ENCODE results near the gene MRPL24. TPM values are rescaled to one million over a fixed set of nuclear protein-coding genes. Genes with fewer than 3 reads are reported as not detected.
A peak's percentile ranks its signal among the peaks of the same experiment; 100 is the strongest.

Gene MRPL24
- total and polyA plus RNA-seq, 2 of the 8 experiments (the other 6 are each of a cell fraction or from before 2014, with no cell fraction given), result 29.7 to 35.2 TPM

DNA sequence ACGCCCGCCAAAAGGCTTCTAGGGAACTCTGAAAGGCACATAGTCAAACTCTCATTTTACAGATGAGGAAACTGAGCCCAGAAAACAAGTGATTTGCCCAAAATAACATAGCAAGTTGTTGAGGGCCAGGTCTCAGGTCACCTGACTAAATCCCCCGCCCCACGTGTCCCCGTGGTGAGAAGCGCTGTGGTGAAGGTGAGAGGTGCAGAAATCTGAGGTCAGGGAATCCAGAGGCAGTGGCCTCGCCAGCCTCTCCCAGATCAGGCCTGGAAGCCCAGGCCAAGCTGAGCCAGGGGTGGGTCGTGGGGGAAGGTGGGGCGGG lies 5.5 kb upstream of the MRPL24 start:
- 28% methylated on average over 7 of the region's 9 CpGs; no CpG with 5 or more reads in 1 of the 2 experiments for WGBS, 2 experiments (ENCODE audit: extremely low coverage in 1 of 2, insufficient coverage in 1 of 2, insufficient read length in 1 of 2, insufficient replicate concordance in 2 of 2, low coverage in 1 of 2, low lambda C conversion rate in 2 of 2, missing lambda C conversion rate in 1 of 2)

More for the DNA sequence above, 5.5 kb upstream of the MRPL24 start:
- ChIA-PET POLR2A (ENCODE audit: partially characterized antibody) (interaction anchor here (1.3 to 10.7 kb wide), 8 partner anchors 11 to 53 kb away, joined by 5 to 214 read pairs (median 6); partner anchors contain the start of genes ISG20L2, METTL25B and PRCC), CTCF (ENCODE audit: partially characterized antibody) (interaction anchor here (0.7 to 6.6 kb wide), 4 partner anchors 19 to 57 kb away, joined by 3 to 76 read pairs (median 14); partner anchors contain the start of genes ISG20L2 and METTL25B)
- Histone ChIP-seq H2BK5ac (ENCODE audit: low read depth, low read length) (peak overlapping the region; percentile 99), H2BK12ac (ENCODE audit: low read depth, low read length) (peak overlapping the region; percentile 98; the same call in 1 of the 2 replicates), H4K91ac (replicated peaks; ENCODE audit: insufficient read length, low read length) (peak overlapping the region; percentile 69), H3K18ac (ENCODE audit: extremely low read depth, low read length) (peak overlapping the region; percentile 99), H3K9me3 (ENCODE audit: insufficient read depth in 2 of 2, low read depth in 1 of 2, low read length in 1 of 2) (no peaks in the 10 kb centered on the region), H3K4me1 (replicated peaks in 1 of 4; ENCODE audit: control insufficient read depth in 3 of 4, insufficient read depth in 4 of 4, low read length in 3 of 4) (peaks cover 32 to 50% (median 34%) of the 10 kb centered on the region in 4 experiments), H2BK15ac (ENCODE audit: low read length) (peak overlapping the region; percentile 92; the same call in 1 of the 2 replicates), H3K4me3 (ENCODE audit: extremely low read depth in 1 of 4, insufficient read depth in 2 of 4, low read depth in 3 of 4, low read length in 4 of 4) (peak overlapping the region; percentile 52 to 100 (median 64)), H3K79me2 (ENCODE audit: control insufficient read depth in 1 of 2, insufficient read depth in 2 of 2, low read length in 2 of 2) (peaks cover 30 to 63% of the 10 kb centered on the region in 2 experiments), H2BK20ac (ENCODE audit: low read length) (peak overlapping the region; percentile 61; the same call in 1 of the 2 replicates), H3K4ac (replicated peaks; ENCODE audit: insufficient read length, low read depth, low read length) (no peak overlapping the region), H3K4me2 (ENCODE audit: insufficient read depth in 1 of 2, low read depth in 2 of 2, low read length in 2 of 2) (peak overlapping the region; percentile 98 to 99), H2AK5ac (ENCODE audit: low read depth, low read length) (peak overlapping the region; percentile 94), H4K5ac (ENCODE audit: insufficient read length, low read depth, low read length) (peak overlapping the region; percentile 92), H3K14ac (ENCODE audit: insufficient read length) (no peak overlapping the region), H2AFZ (ENCODE audit: low read length) (no peak overlapping the region), H3K9ac (replicated peaks in 1 of 4; ENCODE audit: extremely low read depth in 1 of 4, low read depth in 3 of 4, low read length in 3 of 4) (peak overlapping the region in 3 of 4 experiments; percentile 42 to 98 (median 81); a peak in 6 of 7 replicates), H2BK120ac (replicated peaks; ENCODE audit: low read depth, low read length) (peak overlapping the region; percentile 16), H3K56ac (replicated peaks; ENCODE audit: insufficient read length, low read depth, low read length) (peak overlapping the region; percentile 43), H3K27ac (ENCODE audit: low read depth, low read length) (peak overlapping the region; percentile 100), H3K27me3 (replicated peaks in 1 of 4; ENCODE audit: control insufficient read depth in 3 of 4, extremely low read depth in 1 of 4, insufficient read depth in 3 of 4, low read length in 3 of 4) (no peaks in the 10 kb centered on the region), H3K79me1 (ENCODE audit: low read depth, low read length) (peaks cover 15% of the 10 kb centered on the region), H3K23me2 (ENCODE audit: low read depth, low read length) (peaks cover 8% of the 10 kb centered on the region), H4K20me1 (replicated peaks in 1 of 2; ENCODE audit: control insufficient read depth in 1 of 2, insufficient read depth in 2 of 2, low read length in 2 of 2) (peaks cover 0 to 4% of the 10 kb centered on the region in 2 experiments), H4K8ac (ENCODE audit: extremely low read depth, insufficient read depth, low read length) (0 out of 2 replicates have a peak overlapping the region, but pooled peaks have one; percentile 84), H3K23ac (ENCODE audit: insufficient read length) (no peak overlapping the region), H3K36me3 (ENCODE audit: control insufficient read depth in 2 of 4, insufficient read depth in 4 of 4, low read length in 3 of 4) (peaks cover 13 to 33% (median 14%) of the 10 kb centered on the region in 4 experiments; a peak in 6 of 8 replicates)
- TF ChIP-seq, protein P1, sequence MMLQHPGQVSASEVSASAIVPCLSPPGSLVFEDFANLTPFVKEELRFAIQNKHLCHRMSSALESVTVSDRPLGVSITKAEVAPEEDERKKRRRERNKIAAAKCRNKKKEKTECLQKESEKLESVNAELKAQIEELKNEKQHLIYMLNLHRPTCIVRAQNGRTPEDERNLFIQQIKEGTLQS (IDR thresholded peaks at IDR 0.05; ENCODE audit: insufficient read depth, low read depth, low read length), result 0 out of 2 replicates have a peak, but pooled peaks have one; percentile 34
- TF ChIP-seq SAP30 (IDR thresholded peaks at IDR 0.05; ENCODE audit: insufficient read depth, insufficient replicate concordance, low read length), result no peak
- TF ChIP-seq, protein P2, sequence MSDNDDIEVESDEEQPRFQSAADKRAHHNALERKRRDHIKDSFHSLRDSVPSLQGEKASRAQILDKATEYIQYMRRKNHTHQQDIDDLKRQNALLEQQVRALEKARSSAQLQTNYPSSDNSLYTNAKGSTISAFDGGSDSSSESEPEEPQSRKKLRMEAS (IDR thresholded peaks at IDR 0.05), result peak; percentile 43; the same call in 1 of the 2 replicates
- TF ChIP-seq, protein P3, sequence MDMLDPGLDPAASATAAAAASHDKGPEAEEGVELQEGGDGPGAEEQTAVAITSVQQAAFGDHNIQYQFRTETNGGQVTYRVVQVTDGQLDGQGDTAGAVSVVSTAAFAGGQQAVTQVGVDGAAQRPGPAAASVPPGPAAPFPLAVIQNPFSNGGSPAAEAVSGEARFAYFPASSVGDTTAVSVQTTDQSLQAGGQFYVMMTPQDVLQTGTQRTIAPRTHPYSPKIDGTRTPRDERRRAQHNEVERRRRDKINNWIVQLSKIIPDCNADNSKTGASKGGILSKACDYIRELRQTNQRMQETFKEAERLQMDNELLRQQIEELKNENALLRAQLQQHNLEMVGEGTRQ (IDR thresholded peaks at IDR 0.05; ENCODE audit: low read length), result peak; percentile 78
- FAIRE-seq (no peak), DNase-seq (ENCODE audit: low read depth in 1 of 2, low spot score in 2 of 2) (no peak)

Measured in H1 (cell line).